CD4-positive, alpha-beta T cell treated with Interleukin-17A for 4 hours (primary cell): ENCODE data around the gene PPIF.

Experiments used
- DNase-seq: peaks from one replicate; pipeline ENCODE4 v3.0.0-alpha.2; 2020; ENCODE audit warnings: mixed read lengths

The PPIF gene

DNA sequence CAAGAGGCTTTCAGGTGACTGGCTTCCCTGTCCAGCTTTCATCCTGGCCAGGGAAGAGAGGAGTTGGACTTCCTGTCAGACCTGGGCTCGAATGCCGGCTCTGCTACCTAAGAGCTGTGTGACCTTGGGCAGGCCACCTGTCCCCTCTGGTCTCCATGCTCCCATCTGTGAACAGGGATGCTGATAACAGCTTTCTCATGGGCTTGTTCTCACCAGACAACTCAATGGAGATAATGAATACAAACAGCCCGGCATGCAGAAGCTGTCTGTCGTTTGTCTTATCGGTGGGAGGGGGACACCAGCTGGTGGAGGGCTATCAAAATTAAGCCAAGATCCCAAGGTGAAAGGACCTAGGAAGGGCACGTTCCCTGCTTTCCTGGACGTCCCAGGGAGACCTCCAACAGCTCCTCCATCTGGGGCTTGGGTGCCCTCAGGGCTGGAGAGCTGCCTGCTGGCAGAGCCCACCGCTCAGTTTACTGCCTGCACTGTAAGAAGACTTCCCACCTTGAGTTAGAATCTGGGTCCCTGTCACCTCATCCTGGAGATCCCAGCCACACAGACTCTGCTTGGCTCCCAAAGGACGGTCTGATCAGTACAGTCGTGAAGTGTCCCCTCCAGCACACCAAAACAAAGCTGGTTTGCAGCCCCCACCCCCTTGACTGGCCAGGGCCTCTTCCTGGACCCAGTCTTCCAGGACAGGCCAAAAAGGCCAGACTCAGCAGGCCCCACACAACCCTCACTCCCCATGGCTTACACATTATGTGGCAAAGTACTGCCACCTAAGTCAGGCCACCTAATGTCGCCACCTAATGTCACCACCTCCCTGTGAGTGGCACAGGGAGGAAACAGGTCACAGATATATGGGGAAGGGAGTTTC lies 40.9 kb downstream of the PPIF start:
- DNase-seq = no peak

DNA sequence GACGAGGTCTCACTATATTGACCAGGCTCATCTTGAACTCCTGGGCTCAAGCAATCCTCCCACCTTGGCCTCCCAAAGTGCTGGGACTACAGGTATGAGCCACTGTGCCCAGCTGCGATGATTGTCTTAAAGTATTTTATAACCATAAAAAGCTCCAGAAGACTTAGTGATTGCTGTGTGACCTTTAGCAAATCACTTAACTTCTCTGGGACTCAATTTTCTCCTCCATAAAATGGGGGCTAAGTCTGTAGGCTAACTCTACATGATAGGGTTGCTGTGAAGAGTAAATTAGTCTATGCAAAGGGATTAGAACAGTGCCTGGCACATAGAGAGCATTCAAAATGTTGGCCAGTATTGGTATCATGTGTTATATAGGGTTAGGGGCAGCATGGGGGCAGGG lies 42.8 kb downstream of the PPIF start:
- DNase-seq = no peak

DNA sequence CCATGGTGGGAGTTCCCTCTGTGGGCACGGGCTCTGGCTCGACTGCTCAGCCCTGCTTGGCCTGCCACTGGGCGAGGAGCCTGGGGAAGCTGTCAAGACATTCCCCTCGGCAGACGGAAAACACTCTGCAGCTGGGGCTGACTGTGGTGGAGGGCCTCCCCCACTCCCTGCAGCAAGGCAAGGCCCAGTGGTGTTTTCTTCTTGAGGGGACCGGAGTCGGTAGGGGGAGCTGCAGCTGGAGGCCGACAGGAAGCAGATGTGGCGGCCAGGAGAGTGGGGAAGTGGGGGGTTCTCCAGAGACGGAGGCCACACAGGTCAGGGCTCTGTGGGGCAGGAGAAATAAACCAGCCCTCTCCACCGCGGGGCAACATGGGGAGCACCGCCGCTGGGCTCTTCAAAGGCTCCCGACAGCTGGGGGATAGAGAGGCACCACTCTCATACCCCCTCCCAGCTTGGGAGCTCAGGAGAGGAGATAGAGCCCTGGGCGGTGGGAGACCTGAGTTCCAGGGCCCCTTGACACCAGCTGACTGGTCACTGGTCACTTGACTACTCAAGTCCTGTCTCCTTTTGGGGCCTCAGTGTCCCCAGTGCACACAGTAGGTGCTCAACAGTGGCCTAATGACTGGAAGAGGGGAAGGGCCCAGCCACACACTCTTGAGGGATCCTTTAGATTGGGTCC lies 43.4 kb downstream of the PPIF start:
- DNase-seq = no peak

DNA sequence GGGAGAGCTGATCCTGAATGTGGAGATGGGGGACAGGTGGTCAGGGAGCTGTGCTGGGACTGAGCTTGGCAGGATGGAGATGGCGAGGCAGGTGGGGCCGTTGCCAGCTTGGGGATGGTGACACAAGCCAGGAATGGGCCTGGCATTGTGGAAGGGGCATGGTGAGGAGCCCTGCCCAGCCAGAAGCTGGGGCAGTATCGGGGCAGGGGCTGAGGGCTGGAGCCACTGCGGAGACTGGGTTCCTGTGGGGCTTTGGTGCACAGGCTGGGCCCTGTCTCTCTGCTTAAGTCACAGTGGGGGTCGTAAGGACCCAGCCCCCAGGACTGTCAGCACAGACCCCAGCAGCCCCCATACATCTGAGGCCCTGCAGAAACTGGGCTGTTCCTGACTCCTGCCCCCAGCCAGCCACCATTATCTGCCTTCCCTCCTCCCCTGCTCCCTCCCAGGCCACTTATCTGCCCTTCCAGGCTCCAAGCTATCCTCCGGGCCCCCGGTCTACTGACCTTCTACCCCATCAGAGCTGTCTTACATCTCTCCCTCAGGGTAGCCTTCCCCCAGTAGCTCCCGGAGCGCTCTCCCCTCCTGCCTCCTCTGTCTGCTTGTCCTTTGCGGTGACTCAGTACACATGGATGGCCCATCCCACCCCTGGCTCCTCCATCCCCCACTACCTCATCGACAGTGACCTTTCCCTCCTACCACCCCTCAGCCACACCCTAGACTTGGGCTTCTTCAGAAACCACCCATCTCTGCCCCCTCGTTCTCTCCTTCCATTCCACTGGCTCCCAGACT lies 44.2 kb downstream of the PPIF start:
- DNase-seq = no peak

DNA sequence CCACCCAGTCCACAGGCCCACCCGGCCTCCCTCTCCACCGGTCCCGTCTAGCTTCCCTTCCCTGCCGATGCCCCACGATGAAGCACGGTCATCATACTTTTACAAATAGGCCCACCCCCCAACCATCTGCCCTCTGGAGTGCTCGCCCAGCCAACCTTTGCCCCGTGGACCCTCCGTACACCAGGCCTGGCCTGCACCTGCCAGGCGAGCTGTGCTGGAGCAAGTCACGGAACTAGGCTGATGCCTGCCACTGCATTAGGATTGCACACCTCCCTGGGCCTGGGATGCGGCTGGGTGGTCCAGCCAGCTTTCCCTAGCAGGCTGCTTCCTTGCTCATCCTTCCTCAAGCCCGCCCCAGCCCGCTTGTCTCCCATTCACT lies 44.7 kb downstream of the PPIF start:
- no peak for DNase-seq

DNA sequence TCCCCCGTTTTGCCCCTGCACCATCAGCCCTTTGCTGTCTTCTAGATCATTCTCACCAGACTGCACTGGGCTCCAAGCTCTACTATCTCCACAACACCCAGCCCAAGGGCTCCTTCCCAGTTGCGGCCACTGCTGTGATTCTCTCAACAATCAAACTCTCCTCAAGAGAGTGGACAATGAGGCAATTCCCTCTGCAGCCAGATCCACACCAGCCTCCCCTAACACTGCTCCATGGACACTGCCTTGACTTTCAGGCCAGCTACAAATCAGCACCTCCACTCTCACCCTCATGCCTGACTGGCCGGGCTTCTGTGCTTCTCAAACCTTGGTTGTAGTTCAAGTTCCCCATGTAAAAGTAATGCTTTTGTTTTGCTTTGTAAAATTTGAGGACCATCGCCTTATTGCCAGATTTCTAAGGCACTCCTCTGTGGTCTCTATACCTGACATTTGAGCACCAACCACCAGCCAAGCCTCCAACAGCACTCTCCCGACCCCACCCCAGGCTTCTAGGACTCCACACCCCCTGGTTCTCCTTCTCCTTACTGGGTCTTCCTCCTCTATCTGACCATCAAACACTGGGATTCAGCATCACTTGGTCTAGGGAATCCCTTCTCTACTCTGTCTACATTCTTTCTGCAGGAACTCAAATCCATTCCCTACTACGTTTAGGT lies 45.4 kb downstream of the PPIF start:
- DNase-seq = no peak

DNA sequence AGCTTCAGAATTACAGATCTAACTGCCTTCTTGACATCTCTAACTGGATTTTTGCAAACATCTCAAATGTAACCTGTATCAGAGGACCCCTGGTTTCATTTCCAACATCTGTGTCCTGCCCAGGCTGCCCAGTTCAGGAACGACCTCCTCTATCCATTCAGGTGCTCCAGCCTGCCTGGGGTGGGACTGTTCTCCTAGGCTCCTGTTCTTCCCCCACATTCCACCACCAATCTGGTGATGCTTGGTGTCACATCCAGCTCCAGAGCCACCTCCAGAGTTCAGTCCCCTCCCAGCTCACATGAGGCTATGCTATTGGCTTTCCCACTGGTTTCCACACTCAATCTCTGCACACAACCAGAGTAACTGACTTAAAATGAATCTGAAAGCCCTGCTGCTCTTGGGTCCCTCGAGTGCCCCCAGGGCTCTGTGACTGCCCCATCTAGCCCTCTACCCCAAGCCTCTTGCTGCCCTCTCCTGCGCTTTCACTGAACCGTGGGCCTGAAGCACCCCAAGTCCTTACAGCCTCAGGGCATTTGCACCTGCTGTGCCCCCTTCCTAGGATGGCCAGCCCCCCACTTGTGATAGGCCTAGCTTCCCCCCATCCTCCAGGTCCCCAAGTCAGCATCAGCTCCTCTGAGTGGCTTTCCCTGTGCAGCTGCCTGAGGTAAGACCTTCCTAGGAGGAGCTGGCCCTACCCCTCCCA lies 46.1 kb downstream of the PPIF start:
- no peak for DNase-seq

DNA sequence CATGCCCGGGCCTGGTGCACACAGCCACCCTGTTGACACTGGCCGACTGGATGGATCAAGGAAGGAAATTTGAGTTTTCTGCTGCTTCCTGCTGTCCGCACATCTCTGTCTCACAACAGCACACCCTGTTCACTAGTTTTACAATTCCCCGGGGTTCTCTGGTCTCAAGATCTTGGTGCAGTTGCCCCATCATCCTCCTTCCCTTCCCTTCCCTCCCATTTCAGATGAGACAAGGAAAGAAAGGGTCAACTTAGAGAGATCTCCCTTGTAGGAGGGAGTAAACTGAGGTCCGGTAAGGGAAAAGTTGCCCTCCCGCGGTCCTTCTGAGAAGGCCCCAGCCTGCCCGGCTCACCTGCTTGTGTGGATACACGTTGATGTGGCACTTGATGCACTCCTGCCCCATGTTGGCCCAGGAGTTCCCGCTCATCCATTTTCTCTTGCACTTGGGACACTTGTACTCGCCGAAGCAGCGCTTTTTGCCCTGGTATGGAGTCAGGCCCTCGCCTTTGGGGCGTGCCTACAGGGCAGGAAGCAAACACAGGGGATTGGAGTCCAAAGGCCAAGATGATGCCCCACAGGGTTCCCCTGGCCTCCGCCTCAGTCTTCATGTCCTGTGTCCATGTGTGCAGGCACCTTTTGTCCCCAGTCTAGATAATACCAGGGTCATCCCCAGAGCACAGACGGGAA lies 46.8 kb downstream of the PPIF start:
- DNase-seq = no peak

DNA sequence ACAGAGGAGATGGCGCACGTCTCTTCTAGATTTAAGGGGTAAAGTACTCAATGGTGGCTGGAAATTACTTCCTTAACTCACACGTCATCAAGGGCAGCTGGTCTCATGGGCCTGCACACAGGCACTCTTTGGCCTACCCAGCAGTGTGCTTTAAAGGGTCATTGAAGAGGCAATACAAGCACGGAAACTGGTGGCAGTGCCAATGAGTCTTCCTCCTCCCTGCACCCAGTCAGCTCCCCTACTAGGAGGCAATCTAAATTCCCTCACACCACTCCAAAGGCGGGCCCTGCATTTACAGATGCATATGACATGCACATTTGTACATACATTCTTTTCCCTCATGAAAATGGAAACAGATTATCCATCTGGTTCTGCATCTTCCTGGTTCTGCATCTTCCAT lies 47.4 kb downstream of the PPIF start:
- no peak for DNase-seq

DNA sequence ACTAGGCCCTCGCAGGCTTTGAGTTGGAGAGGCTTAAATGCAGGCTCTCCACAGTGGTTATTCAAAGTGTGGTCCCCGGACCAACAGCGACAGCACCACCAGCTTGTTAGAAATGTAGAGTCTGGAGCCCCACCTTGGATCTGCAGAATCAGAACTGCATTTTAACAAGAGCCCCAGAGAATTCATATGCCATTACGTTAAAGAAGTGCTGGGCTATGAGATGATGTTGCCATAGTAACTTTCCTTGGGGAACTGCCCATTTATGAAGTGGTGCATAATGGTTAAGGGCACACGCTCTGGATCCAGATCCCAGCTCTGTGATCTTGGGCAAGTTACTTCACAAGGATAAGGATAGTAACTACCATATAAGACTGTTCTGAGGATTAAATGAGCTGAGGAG lies 49.3 kb downstream of the PPIF start:
- DNase-seq = no peak

DNA sequence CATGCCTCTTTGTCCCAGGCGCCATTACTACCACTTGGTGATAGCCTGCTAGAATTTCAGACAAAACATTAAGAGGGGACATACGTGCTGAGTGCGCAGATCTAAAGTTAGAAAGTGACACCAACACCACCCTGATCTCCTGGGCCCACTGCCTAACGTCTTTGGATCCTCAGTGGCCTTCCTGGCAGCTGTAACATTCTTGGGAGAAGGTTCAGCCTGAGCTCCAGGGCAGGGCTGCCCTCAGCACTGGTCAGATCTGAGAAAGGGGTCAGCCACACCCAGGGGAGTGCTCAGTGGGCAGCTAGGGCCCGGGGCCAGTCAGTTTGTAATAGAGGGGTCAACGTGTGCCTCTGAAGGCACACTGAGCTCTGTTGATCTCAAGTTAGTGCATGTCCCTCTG lies 49.8 kb downstream of the PPIF start:
- DNase-seq = no peak

DNA sequence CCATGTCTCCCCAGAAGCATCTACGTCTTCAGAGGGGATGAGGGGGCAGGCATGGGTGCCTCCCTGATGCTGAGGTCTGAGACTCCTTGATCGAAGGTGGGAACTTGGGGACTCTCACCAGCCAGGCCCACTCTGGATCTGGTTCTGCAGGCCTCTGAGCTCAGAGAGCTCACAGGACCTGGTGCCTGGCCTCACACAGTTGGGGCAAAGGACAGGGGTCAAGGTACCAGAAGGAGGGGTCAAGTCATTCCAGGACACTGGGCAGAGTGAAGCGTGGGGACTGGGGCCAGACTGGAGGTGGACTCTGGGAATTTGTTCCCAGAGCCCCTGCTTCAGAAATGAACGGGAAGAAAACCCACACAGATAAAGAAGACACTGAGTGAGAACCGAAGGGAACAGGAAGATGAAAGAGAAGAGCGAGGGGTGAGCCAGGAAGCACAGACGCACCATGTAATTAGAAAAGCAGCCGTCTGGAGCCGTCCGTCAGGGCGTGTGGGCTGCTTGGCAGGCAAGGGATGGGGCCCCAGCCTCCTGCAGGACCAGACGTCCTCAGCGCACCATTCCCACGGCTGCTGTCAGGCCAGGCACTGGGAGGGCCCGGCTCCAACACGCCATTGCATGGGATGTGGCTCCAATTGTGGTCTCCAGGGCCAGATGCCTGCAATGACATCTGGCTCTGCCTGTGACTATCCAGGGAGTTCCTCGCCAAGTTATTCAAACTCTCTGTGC lies 50.5 kb downstream of the PPIF start:
- DNase-seq = no peak

DNA sequence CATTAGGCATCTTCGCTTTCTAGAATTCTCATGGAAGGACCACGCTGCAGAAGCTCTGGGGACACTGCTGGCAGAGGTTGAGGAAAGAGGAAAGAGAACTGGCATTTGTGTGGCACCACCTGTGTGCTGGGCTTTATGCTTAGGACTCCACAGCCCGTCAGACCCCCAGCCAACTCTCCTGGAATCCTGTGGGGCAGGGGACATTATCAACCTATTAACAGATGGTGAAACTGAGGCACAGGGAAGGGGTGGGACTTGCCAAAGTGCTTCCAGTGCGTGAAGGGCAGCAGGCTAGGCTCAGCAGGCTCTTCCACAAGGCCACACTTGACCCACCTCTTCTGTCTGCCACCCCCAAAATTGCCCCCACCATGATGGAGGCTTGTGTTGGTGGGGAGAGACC lies 51.4 kb downstream of the PPIF start:
- no peak for DNase-seq

DNA sequence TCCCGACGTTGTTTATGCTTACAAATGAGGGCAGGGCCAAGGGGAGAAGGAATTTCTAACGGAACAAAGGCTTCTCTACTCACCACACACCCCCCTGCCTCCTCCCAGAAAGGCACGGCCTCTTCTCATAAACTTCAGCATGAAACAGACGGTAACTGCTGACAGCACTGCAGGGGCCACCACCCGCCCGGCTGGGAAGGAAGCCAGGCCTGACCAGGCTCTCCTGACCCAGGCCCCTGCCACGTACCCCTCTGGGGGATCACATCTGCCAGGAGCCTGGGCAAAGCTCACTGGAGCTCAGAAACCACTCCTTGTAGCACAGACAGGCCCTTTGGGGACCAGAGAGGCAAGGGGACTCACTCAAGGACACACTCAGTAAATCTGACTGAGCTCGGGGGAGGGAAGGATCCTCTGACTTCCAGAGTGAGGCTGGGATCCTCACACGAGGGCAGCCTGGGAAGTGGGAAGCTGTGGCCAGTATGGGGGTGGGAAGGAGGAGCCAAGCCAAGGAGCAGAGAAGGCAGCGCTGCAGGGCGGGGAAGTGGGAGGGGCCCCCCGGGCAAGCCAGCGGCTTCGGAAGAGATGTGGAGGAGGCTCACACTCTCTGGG lies 52.1 kb downstream of the PPIF start:
- no peak for DNase-seq

DNA sequence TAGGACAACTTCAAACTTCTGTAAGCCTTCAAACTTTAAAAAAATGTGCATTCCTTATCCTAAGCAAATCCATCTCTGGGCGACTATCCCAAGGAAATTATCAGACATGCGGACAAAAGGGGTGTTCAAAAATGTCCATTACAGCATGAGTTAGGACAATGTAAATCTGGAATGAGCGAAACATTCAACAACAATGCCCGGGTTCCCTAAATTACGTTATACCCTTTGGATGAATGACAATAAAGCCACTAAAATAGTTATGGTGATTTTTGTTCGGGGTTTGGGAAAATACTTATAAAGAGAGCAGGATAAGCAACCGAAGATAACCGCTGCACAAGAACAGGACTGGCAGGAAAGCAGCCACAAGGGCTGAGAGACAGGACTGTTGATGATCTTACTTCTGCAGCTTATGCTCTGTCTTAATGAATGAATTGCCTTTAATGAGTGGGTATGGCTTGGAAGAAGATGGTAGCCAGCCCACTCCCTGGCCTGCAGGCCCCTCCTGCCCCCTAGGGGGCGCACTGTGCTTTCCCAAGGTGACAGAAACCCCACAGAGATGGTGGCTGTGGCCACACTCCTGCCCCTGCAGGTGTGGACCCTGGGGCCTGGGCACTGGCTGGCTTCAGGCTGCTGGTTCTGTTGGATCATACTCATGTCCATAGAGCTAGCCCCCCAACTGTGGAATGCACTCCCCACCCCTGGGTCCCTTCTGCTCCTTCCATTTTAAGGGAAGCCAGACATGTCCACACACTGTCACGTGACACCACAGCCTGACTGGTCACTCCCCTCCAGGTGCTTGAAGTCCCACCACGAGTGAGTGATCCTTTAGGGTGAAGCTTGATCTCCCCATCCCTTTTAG lies 53.1 kb downstream of the PPIF start:
- DNase-seq = peak; percentile 62

DNA sequence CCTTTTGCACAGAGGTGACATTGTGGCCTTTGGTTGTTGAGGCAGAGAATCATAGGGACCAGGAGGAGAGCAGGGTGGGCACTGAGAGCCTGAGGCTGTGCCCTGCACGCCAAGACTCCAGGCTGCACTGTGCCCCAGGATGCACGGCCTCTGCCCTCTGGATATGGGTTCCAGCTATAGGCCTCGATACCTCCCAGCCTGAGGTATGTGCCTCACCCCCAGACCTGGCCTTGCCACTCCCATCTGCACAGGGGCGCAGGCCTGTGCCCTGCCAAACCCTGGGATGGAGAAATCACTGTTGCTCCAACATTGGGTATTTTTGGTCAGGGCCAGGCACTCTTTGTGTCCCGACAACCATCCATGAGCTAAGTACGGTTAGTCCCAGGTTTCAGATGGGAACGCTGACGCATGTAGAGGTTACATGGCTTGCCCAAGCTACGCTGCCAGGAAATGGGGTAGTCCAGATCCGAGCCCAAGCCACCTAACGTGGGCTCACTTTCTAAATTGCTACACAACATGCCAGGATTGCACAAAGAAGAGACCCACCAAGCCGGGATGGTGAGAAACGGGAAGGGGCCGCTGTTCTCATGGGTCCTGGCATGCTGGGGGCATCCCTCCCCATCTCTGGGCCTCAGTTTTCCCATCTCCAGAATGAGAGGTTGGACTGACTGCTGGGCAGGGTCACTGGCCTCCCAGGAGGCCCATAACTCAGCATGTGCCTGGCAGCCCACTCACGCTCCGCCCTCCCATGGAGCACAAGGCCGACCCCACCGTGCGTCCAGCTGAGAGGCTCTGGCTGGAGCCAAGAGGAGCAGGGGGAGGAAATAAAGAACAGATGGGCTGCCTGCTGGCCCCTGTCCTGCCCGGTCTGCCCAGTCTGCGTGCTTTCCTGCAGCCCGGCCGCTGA lies 54.0 kb downstream of the PPIF start:
- DNase-seq = no peak

DNA sequence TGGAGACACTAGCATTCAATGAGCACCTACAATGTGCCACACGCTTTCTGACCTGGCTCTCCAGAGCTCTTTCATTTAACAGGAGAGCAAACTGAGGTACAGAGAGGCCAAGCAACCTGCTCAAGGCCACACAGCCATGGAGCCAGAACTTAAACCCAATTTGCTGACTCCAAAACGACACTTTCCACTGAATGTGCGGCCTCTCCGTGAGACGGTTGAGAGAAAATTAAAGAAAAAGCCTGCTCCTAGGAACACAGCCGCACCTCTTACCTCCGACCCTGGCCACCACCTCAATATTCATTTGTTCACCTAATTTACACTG lies 55.3 kb downstream of the PPIF start:
- no peak for DNase-seq

DNA sequence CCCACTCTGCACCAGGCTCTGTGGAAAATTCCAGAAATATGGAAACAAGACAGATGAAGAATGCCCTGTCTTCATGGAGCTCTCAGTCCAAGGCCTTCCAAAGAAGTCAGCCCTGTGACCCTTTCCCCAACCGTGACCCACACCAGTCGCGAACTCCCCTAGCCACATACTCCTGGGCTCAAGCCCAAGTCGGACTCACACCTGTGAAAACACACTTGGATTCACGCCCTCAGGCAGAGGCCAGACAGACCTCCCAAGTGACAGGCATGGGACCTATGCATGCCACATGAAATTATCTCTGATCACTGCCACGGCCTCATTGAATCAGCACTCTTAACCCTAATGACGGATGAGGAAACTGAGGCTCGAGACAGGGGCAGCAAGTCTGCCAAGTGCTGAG lies 55.7 kb downstream of the PPIF start:
- no peak for DNase-seq
